KG1 (cell line): ENCODE data around the gene COASY.
"Not testable (repeated sequence)": the region's sequence is repeated elsewhere in the genome, so short reads cannot be mapped to it uniquely, and the experiment has no call there.

Experiments used
- DNase-seq: peaks from one replicate; lab custom pipeline; 2025; lab: John Stamatoyannopoulos, UW

Gene COASY

DNA sequence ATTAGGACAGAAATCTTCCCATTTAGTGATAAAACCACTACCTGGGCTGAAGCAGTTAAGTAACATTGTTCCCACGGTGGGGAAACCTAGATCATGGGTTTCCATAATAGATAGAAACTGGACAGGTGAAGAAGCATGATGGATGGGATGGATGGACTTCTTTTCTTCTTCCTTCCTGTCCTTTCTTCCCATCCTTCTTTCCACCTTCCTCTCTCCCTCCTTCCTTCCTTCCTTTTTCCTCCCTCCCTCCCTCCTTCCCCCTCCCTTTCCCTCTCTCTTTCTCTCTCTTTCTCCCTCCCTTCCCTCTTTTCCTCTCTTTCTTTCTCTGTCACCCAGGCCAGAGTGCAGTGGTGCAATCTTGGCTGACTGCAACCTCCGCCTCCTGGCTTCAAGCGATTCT, 12.5 kb downstream of the COASY start:
- no peak for DNase-seq

DNA sequence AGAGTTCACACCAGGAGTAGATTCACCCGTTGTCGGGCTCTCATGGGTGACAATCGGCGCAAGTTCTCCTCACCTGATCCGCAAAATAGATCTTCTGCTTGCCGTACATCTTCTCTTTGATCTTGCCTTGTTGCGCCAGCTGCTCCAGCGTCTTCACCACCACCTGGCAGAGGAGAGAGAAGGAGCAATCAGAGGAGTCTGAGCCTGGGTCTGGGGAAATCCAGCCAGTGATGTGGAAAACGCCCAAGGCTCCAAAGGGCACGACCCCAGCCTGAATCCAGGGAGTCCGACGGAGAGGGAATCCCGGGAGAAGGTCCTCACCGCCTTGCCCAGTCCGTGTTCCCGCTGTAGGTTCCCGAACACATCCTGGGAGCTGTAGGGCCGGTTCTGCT, 15.2 kb downstream of the COASY start:
- DNase-seq: no peak

DNA sequence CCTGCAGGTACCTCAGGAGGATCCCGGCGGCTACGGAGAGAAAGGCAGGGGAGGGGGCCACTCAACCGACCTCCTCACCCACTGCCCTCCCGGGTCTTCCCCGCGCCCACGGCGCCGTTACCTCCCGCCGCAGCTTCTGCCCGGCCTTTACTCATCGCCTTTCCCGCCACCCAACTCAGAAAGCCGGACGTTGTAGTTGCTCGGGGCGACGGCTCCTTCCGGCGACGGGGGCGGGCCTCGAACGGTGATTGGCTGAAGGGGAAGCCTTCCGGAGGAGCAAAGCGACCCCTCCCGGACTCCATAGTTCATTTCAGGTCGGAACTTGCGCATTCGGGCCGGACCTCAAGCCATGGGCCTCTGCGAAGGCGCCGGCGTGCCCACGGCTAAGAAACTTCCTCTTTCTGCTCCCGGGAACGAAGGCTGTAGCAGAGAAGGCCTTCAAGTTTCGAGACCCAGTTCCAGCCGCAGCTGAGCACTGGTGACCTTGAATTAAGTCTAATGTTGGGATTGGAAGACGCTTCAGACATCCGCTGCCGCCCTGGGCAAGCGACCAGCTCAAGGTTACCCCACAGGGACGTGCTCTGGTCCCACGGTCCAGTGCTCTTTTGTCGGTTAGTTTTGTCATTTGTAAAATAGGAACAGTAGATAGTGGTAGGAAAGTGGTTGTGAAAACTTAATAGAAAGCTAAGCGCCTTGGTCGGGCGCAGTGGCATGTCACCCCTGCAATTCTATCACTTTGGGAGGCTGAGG, 15.8 kb downstream of the COASY start, which contains the start of gene PSMC3IP:
Gene PSMC3IP, minus strand, starts transcription at position 198 of the 750 bp plus-strand sequence. Its CDS starts 43 bp downstream, at position 155.
- peak; percentile 86 for DNase-seq

DNA sequence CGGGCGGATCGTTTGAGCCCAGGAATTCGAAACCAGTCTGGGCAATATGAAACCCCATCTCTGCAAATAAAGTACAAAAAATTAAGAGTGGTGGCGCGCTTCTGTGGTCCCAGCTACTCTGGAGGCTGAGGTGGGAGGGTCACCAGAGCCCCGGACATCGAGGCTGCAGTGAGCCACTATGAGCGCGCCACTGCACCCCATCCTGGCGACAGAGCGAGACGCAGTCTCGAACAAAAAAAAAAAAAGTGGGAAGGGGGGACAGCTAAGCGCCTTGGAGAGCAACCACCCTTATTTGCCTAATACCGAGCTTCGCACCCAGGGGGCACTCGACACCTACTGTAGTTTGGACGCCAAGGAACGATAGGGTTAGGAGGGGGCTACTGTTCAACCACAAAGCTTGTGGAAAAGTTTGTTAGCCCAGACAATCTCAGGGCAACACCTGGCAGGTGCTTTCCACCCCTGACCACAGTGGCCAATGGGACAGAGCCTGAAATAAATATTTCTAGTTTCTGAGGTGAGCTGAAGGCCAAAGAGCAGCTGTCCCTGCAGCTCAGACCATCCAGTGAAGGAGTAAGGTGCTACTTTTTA, 16.4 kb downstream of the COASY start:
- peak; percentile 83 for DNase-seq

DNA sequence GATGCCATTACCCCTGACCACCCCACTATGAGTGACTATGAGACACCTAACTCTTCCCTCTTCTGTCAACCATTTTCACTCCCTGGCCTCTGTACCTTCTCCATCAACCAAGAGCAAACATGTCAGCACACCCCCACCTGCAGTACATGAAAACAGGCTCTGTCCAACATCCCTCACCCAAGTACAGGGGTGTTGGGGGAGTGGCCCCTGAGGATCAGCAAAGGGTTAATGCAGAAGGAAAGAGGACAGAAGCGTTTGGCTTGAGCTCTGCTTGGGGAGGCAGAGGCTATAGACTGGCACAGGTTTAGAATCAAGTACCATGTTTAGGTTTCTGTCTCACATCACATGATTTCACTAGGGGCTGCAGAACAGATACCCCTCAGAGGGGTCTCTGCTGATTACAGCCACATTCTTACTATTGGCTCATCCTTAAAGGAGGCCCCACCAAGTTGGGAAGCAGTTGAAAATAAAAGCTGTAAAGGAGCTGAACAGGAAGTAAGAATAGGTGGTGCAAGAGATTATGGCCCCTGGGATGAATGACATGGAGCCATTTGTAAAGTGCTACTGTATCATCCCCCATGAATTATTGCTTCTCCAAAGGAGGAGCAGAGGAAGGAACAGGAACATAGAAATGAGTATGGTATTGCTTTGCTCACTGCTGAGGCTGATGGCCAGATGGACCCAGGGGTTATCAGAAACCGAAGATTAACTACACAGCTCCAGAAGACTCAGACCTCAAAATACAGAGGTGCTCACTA, 18.0 kb downstream of the COASY start:
- DNase-seq: no peak

DNA sequence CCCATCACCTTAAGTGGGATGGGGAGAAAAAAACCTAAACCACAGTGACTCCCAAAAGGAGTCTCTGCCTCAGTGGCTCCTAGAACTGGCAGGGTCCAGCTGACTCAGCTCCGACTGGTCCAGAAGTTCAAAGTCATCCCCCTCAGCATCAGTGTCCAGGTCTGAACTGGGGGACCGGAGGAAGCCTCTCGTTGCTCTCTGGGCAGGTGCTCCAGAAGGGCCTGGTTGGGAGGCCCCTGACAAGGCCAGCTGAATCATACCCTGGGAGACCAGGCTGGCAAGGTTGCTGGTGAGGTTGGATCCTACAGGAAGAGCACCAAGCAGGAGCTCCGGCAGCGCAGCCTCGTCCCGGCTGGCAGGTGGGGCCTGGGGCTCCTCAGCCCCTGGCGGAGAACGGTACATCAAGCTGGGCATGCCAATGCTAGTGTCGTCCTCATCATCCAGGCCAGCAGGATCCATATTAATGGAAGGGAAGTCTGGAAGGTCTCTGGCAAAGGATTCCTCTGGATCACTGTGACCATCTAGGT, 19.9 kb downstream of the COASY start:
- DNase-seq: no peak

DNA sequence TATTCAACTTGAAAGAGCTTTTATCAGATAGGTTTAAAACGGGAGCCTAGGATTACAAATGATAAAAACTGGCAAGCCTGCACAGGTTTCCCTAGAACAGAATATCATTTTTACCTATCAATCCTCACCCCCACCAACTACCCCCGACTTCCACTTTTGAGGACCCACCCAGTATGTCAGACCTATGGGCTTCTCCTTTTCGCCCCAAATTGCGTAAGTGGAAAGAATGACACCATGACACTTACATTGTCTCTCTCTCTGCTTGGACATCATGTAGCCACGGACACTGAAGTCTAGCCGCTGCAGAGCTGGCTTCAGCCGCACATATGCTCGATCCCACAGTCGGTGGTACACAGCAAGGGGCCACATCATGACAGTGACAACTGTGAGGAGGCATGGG, 22.9 kb downstream of the COASY start:
- DNase-seq: no peak

DNA sequence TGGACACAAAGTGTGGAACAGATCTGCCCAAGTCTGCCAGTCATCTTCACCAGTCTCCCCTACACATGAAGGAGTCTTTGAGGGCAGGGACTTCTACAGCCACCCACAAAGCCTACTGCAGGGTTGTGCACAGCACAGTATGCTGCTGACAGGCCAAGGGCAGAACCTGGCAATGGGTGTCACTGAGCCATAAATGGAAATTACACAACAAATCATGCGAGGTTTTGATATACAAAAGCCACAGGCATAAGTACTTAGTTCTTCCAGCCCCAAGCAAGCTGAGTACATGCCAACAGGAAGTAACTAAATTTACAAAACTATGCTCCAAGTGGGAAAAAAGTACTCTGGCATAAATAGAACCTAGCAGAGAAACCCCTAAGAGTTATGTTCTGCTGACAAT, 23.4 kb downstream of the COASY start:
- no peak for DNase-seq

DNA sequence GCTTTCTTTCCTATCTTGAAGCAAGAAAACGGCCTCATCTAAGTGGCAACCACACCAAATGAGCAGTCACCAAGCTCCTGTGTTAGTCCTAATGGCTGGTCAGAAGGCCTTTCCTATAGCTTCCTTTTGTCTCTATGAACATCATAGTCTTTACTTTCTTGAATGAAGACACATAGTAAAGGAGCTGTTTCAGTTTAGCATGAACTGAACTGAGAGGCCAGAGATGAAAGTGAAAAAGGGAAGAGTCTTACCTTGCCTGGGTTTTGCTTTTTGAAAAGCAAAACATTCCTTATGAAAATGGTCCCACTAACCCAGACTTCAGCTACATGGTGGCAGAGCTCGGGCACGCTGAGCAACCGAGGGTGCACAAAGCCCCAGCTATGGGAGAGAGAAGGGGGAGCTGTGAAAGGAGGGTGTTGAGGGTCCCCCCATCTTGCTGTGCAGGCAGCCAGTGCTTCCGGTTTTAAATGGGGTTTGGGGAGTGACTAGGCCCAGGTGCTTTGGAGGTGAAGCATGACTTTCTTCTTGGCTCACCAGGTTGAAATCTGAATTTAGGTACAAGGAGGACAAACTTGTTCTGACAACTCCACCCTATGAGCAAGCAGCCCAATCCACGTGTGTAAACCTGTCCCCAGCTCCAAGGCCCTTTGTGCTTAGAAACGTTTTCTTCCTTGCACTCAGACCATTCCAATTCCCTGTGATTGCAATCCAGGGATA, 24.7 kb downstream of the COASY start:
- DNase-seq: no peak

DNA sequence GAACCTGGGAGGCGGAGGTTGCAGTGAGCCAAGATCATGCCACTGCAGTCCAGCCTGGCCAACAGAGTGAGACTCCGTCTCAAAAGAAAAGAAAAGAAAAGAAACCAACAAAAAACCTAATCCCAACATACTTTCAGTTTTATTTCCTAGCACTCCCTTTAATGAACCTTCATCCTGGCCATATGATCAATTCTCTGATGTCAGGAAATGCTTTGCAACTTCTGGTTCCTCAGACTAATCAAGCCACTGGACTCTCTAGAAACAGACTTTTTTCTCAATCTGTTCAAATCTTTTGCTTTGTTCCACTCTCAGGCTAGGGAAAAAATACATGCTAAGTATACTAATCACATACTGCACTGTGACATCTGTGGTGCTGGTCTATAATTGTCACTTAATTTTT, 28.9 kb downstream of the COASY start:
- DNase-seq: no peak

DNA sequence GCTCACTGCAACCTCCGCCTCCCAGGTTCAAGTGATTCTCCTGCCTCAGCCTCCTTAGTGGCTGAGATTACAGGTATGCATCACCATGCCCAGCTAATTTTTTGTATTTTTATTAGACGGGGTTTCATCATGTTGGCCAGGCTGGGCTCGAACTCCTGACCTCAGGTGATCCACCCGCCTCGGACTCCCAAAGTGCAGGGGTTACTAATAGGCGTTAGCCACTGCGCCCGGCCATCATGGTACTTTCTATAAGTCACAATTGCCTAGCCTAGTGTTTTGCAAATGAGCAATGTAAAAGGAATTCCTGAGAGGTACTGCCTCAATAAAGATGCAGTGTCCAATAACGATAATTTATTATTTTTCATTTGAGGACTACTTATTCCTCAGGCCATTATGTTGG, 29.5 kb downstream of the COASY start:
- no peak for DNase-seq

DNA sequence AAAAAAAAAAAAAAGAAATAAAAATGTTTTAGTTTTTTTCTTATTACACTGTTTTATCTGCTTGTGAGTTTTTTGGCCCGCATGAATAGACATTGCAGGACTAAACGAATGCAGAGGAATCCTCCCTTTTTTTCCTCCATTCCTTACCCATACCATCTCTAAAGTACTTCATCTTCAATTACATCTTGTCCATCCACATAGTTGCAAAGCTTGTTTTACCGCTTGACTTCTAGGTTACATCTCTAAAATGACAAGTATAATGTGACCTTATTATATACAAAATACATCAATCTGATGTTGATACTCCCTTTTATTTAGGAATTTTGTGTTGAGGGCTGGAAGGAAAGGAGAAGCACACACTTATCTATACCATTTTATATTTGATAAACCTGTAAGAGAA, 34.4 kb downstream of the COASY start:
- DNase-seq: no peak

DNA sequence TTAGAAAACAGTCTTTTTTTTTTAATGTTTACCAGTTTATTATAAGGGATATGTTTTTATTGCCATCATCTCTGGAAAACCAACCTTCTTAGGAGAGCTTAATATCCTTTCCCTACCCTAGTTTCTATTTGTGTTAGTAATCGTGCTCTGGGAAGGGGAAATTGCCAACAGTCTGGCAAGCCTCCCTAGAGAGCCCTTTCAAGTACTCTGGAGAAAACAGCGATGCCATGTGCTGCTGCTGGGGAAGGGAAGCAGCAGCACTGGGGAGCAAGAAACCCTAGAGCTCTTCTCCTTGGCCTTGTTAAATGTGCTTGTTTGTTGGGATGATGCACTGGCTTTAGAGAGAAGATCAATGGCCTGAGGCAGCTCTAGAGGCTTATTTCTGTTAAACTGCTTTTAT, 37.0 kb downstream of the COASY start:
- no peak for DNase-seq

DNA sequence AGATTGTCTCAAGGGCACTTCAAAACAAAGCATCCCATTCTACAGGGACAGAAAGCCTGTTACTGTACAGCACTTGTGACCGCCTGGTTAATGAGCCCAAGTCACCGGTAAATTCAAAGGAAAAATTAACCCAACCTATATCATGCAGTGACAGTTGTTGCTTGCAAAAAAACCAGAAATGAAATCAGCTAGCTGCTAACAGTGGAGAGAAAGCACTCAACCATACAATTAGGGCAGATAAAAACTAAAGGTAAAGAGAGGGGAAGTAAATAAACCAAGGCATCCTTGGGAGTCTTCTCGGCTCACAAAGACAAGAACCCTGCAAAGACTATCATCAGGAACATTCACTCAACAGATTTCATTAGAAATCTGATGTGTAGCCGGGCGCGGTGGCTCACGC, 41.4 kb downstream of the COASY start:
- DNase-seq: no peak

DNA sequence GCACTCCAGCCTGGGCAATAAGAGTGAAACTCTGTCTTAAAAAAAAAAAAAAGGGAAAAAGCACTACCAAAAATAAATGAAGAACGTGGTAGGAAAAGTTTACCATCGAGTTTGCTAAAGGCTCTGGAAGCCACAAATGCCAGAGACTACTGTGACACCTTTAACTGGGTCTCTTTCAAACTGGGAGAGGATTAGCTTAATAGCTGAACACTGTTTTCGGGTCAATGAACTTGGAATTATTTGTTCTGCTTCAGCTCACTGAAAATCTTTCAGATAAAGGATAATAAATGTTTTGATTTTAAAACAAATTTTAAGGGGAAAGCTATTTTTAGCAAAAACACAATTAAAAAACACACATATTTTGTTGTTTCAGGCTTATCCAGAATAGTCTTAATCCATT, 45.8 kb downstream of the COASY start:
- DNase-seq: no peak

DNA sequence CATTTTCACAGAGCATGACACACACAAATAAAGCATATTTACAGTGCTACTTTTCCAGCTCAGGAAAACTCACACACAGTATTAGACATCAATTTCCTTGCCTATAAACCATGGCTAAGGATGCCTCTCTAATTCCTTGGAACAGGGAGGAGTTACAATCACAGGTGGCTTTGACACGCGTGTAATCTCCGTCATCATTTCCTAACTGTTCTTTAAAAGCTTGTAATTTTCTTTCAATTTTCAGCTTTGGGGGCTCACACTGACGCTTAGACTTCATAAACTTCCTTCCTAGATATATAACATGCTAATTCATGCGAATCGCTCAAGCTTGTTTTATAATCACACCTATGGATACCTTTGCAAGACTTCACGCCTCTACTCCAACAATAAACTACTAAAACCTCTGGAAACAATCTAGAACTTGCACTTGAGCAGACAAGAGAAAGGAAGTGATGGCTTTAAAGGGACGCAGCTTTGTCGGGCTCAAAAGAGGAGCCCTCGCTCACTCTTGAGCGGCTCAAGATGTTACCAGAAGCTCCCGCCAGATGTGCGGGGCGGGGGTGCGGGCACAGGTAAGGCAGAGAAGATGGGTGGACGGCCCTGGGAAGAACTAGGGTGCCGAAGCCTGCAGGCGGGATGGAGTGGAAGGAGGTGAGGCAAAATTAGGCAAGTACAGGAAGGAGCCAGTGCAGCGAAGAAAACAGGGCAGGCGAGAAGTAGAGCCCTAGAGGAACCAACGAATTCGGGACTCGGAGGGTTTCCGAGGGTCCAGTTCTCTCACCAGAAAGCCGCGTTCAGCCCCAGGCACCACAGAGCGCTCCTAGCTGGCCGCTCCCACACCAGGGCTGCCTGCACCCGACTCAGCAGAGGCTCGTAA, 46.6 kb downstream of the COASY start:
- no peak for DNase-seq

DNA sequence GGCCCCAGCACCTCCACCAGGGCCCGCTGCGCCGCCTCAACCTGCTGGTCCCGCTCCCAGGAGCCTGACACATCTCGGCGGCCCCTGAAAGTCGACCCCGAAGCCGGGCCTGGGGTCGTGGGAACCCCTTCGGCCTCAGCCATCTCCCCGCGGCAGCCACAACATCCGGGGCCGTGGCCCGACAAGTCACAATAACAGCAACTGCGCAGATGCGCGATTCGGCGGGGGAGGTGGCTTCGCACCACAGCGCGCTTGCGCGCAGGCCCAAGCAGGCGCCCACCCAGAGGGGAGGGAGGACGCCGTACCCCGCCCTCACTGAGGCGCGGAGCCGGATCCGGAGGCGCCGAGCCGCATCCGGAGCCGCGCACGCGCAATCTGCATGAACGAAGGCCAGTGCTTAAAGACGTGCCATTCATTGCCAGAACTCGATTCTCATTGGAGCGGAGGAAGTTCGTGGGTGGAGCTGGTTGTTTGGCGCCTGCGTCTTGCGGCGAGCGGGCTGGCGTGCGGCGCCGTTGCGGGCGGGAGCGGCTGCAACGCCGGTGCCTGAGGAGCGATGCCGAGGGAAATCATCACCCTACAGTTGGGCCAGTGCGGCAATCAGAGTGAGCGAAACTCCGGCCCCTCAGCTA, 47.4 kb downstream of the COASY start, which contains the start of the genes RETREG3 and TUBG1:
Gene RETREG3, minus strand, starts transcription at position 193 of the 632 bp plus-strand sequence. Its CDS starts 50 bp downstream, at position 143.
Gene TUBG1, plus strand, starts transcription at position 502 of the 632 bp plus-strand sequence. Its CDS starts 55 bp downstream, at position 557.
- DNase-seq: peak; percentile 96

DNA sequence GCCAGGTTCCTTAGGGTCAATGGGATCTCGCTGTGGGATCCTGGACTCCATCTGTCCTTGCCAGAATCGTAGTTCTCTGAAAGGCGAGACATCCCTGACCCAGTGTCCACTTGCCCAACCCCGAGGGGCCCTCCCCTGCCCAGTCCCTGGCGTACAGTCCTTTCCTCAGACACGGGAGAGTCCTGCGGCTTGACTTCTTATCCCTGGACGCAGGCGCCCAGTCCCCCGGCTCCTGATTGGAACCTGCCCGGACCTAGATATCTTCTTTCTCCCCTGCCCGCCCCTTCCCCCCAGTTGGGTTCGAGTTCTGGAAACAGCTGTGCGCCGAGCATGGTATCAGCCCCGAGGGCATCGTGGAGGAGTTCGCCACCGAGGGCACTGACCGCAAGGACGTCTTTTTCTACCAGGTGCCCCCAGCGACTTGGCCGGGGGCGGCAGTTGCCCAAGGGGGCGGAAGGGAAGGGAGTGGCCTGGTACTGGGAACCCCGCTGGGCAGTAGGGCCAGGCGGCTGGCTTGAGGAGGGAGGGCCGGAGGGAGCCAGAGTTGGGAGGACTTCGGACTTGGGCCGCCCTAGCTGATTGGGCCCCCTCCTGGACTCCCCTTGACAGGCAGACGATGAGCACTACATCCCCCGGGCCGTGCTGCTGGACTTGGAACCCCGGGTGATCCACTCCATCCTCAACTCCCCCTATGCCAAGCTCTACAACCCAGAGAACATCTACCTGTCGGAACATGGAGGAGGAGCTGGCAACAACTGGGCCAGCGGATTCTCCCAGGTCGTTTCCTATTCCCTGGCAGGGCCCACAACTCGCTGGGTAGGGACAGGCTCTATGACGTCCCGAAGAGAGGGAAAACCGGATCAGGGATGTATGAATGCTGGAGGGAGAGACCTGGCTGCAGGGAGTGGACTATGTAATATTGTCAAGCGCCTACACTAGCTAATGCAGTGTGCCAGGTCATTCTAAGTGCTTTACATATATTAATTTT, 48.2 kb downstream of the COASY start:
- DNase-seq: not testable (repeated sequence)

DNA sequence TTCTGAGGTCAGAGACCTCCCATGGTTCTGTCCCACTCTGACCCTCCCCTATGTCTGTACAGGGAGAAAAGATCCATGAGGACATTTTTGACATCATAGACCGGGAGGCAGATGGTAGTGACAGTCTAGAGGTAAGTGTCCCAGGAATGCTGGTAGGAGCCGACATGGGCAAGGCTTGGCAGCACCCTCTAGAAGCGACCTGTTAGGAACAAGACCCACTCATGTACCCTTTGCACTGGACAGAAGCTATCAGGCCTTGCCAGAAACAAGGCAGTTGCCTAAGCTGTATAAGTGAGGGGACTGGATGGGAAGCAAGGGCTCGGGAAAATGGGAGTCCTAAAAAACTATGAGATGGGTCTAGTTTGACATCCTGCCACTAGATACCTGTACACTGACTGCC, 50.1 kb downstream of the COASY start:
- no peak for DNase-seq
